DND-41 (cell line): ENCODE measurements around the gene RCAN2.

Experiments
- ATAC-seq: fragments of 200-7000 bp; cut with Tn5 transposase; 3 replicates; pipeline ENCODE4 v1.9.1; 2021; ENCODE audit warnings: low read depth; ENCODE audit not compliant: insufficient read depth
- DNase-seq: peaks from one replicate; pipeline ENCODE4 v3.0.0-alpha.2; 2020
- H2AFZ ChIP-seq: 2 replicates; pipeline ENCODE4 v1.6.0; 2012; ENCODE audit warnings: low read depth, low read length
- H3K27ac ChIP-seq: 2 replicates; pipeline ENCODE4 v1.5.1; 2012; ENCODE audit warnings: low read length, inconsistent platforms
- H3K27me3 ChIP-seq: fragments of 200-600 bp; sonication (generic); 2 replicates; pipeline ENCODE4 v1.6.0; 2012; ENCODE audit warnings: low read length, mild to moderate bottlenecking, inconsistent platforms; ENCODE audit not compliant: insufficient read depth, poor library complexity
- H3K36me3 ChIP-seq: 2 replicates; pipeline ENCODE4 v1.5.1; 2012; ENCODE audit warnings: low read length, inconsistent platforms; ENCODE audit not compliant: insufficient read depth
- H3K4me1 ChIP-seq: 2 replicates; pipeline ENCODE4 v1.5.1; 2012; ENCODE audit warnings: mild to moderate bottlenecking, low read length; ENCODE audit not compliant: insufficient read depth
- H3K4me2 ChIP-seq: 2 replicates; pipeline ENCODE4 v1.6.0; 2012; ENCODE audit warnings: mild to moderate bottlenecking, moderate library complexity, low read length, inconsistent platforms; ENCODE audit not compliant: insufficient read depth
- H3K4me3 ChIP-seq, 2 experiments: fragments of 200-600 bp in 1 of 2; shearing (Covaris generic) in 1 of 2; 2 replicates each; pipeline ENCODE4 v1.5.1; 2012 to 2016; ENCODE audit warnings: inconsistent platforms in 2 of 2, low read length in 2 of 2, mild to moderate bottlenecking in 2 of 2, low read depth in 1 of 2, moderate library complexity in 1 of 2
- H3K79me2 ChIP-seq: 2 replicates; pipeline ENCODE4 v1.6.0; 2012; ENCODE audit warnings: low read length, inconsistent platforms; ENCODE audit not compliant: insufficient read depth
- H3K9ac ChIP-seq: 2 replicates; pipeline ENCODE4 v1.6.0; 2012; ENCODE audit warnings: low read depth, mild to moderate bottlenecking, inconsistent platforms, low read length, moderate library complexity
- H3K9me3 ChIP-seq: 2 replicates; pipeline ENCODE4 v1.5.1; 2012; ENCODE audit warnings: low read length, moderate library complexity, mild to moderate bottlenecking, inconsistent platforms; ENCODE audit not compliant: insufficient read depth, severe bottlenecking
- H4K20me1 ChIP-seq: 2 replicates; pipeline ENCODE4 v1.6.0; 2012; ENCODE audit warnings: low read length; ENCODE audit not compliant: insufficient read depth
- CTCF ChIP-seq: IDR thresholded peaks from 2 replicates; pipeline ENCODE4 v1.5.1; 2012; ENCODE audit warnings: borderline replicate concordance, low read length, moderate library complexity, mild to moderate bottlenecking; ENCODE audit not compliant: poor library complexity, severe bottlenecking; ENCODE audit errors: extremely low read depth
- EZH2 ChIP-seq: IDR thresholded peaks from 3 replicates; pipeline ENCODE4 v1.6.1; 2012; ENCODE audit warnings: borderline replicate concordance, low read depth, mild to moderate bottlenecking, moderate library complexity, low read length, inconsistent platforms; ENCODE audit not compliant: severe bottlenecking

RCAN2 gene

GRCh38 chr6:46287681-46288080, 203.6 kb downstream of the RCAN2 start:
- H3K4me2 ChIP-seq: no peak overlapping the region
- no peak overlapping the region for H3K4me3 ChIP-seq
- DNase-seq (no peak), ATAC-seq (no peak)
- no peaks in the 10 kb centered on the region for H3K79me2 ChIP-seq
- no peak overlapping the region for H2AFZ ChIP-seq
- H4K20me1 ChIP-seq: no peaks in the 10 kb centered on the region
- H3K4me1 ChIP-seq: no peaks in the 10 kb centered on the region
- H3K36me3 ChIP-seq: no peaks in the 10 kb centered on the region
- no peak overlapping the region for H3K27ac ChIP-seq
- H3K27me3 ChIP-seq: peaks cover 24% of the 10 kb centered on the region
- TF ChIP-seq CTCF (no peak), EZH2 (no peak)
- H3K9ac ChIP-seq: no peak overlapping the region
- H3K9me3 ChIP-seq: no peaks in the 10 kb centered on the region

- Histone ChIP-seq H3K36me3 (no peaks in the 10 kb centered on the region), H3K27me3 (peaks cover 24% of the 10 kb centered on the region), H2AFZ (no peak overlapping the region), H3K27ac (no peak overlapping the region), H4K20me1 (no peaks in the 10 kb centered on the region), H3K9ac (no peak overlapping the region), H3K4me1 (no peaks in the 10 kb centered on the region), H3K79me2 (no peaks in the 10 kb centered on the region), H3K4me3 (no peak overlapping the region), H3K4me2 (no peak overlapping the region), H3K9me3 (no peaks in the 10 kb centered on the region)
- no peak for ATAC-seq
- DNase-seq: no peak
- no peak for TF ChIP-seq EZH2
- no peak for TF ChIP-seq CTCF
Observed at GRCh38 chr6:46287043-46287442, 204.2 kb downstream of the RCAN2 start.

GRCh38 chr6:46284475-46284874, 206.8 kb downstream of the RCAN2 start:
- no peak for ATAC-seq
- H3K27ac ChIP-seq: no peak overlapping the region

More at GRCh38 chr6:46284475-46284874, 206.8 kb downstream of the RCAN2 start:
- no peak for DNase-seq
- Histone ChIP-seq H3K27me3 (peaks cover 16% of the 10 kb centered on the region), H3K79me2 (no peaks in the 10 kb centered on the region), H3K36me3 (no peaks in the 10 kb centered on the region), H3K4me1 (no peaks in the 10 kb centered on the region), H3K4me3 (no peak overlapping the region), H4K20me1 (no peaks in the 10 kb centered on the region), H2AFZ (no peak overlapping the region), H3K4me2 (no peak overlapping the region), H3K9ac (no peak overlapping the region), H3K9me3 (no peaks in the 10 kb centered on the region)
- TF ChIP-seq CTCF: no peak
- no peak for TF ChIP-seq EZH2
